Hippocampal formation (tissue), 2 donors: ENCODE data around the gene ZG16.
"Not testable (repeated sequence)": the region's sequence is repeated elsewhere in the genome, so short reads cannot be mapped to it uniquely, and the experiment has no call there.

Experiments used
- DNase-seq, 2 donors: peaks; one replicate each; lab custom pipeline; 2025; lab: John Stamatoyannopoulos, UW

Gene ZG16

DNA sequence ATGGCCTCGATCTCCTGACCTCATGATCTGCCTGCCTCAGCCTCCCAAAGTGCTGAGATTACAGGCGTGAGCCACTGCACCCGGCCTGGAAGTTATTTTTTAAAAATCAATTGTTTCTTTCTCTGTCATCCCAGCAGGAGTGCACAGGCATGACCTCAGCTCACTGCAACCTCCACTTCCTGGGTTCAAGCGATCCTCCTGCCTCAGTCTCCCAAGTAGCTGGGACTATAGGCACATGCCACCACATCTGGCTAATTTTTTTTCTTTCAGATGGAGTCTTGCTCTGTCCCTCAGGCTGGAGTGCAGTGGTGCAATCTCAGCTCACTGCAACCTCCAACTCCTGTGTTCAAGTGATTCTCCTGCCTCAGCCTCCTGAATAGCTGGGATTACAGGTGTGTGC lies 9.1 kb downstream of the ZG16 start:
- DNase-seq = not testable (repeated sequence)

DNA sequence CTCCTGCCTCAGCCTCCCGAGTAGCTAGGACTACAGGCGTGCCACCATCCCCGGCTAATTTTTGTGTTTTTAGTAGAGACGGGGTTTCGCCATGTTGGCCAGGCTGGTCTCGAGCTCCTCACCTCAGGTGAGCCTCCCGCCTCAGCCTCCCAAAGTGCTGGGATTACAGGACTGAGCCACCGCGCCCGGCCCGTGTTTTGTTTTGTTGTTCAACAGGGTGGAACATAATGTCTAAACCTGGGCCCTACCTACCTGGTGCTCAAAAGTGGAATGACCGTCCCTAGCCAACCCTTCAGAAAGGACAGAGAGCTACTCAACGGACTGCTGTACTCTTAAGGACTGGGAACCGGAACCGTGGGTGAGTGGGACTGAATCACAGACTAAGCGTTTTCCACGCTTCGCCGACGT lies 11.7 kb downstream of the ZG16 start:
- no peak for DNase-seq

DNA sequence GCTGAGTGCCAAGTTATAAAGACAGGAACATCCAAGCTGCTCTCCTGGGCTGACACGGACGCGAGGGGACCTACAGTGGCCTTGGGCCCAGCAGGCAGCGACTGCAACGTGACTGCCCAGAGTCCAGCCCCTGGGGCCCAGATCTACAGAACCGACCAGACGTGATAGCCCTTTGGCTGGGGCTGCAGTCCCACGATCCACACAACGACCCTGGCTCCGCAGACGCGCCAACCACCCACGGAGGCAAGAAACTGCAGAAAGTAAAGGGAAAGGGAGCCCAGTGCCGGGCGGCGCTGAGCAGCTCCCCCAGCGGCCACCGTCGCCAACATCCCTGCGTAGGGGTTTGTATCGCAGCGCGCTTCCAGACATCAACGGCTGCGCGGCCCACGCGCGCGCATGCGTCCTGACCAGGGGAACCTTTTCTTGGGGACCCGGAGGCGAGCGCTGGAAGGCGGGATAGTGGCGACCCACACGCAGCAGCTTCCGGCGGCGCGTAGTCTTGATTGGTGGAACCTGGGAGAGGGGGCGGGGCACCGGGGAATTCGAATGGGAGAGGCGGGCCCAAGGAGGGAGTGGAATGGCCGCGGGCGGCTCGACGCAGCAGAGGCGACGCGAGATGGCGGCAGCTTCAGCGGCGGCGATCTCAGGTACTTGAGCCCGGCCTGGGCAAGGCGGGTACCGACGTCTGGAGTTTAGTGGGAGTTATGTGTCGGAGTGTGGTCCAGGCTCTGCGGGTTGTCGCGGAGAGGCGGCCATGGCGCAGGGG lies 12.3 kb downstream of the ZG16 start, which contains the start of gene KIF22:
Gene KIF22 (plus strand): TSS at position 569 of the 766 bp plus-strand sequence. CDS start 9 bp downstream, at position 578.
- peak; percentile 97 to 99 for DNase-seq

DNA sequence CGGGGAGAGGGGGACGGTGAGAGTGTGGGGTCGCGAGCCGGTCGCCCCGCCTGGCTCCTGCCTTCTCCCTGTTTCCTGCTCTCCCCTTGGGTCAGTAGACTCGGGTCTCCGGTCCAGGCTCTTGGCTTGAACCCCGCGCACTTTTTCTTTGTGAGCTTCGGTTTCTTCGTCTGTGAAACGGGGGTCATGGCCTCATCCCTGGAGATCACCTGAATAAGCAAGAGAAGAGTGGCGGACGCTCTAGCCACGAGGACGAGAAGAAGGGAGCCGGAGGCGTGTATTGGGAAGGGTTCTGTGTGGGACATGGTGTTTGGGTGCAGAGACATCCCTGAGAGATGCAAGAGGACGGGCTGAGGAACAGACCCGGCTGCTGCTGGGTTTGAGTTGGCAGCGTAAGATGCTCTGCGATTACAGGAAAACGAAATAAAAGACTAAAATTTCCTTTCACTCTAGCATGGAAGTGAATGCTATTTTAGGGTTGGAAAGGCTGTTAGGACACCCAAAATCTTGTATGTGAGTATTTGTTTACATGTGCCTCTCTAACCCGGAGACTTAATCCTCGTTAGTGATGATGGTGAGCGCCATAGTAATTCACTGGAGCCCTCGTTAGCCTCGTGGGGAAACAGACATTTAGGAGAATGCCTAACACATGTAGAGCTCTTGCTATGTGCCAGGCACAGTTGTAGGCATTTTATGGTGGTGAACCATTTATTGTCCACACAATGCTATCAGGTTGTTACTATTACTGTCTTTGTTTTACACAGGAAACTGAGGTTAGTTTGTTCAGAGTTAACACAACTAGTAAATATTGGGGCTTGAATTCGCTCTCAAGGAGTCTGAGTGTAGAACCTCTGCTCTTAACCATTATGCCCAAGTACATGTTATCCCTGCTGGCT lies 13.1 kb downstream of the ZG16 start:
- DNase-seq = no peak

DNA sequence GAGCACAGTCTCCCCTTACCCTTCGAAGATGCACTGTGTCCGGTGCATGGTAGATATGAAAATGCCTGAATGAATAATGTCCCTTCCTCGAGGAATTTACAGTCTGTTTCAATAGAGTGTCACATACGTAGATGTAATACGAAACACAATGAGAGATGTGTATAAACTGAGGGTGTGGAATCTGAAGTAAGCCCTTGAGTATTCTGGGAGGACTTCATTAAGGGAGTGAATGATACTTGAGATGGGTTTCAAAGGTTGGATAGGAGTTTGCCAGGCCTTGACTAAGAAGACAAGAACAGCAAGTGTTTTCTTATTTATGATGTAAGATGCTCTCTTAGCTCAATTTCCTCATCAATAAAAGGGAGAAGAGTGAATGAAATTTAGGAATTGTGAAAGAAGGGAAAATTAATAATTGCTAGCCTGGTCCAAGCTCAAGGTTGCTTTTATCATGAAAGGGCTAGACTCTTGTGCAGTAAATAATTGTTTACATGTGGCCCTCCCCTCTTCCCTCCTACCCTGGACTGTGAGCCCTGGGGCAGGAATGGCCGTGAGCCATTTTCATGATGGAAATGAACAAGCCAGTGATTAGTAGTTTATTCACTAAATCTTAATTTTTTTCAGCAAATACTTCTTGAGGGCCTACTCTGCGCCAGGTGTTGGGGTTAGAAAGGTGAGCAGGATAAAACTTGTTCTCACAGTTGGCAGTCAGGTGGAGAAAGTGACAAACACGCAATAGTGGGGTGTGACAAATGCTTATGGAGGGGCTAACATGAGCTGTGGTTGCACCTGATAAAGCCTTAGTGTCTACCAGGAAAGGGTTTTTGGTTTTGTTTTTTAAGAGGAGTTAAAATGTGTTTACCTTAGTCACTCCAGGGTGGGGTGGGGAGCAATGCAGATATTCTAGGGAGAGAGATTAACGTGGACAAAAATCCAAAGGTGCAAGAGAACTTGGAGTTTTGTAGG lies 14.1 kb downstream of the ZG16 start:
- DNase-seq = no peak

DNA sequence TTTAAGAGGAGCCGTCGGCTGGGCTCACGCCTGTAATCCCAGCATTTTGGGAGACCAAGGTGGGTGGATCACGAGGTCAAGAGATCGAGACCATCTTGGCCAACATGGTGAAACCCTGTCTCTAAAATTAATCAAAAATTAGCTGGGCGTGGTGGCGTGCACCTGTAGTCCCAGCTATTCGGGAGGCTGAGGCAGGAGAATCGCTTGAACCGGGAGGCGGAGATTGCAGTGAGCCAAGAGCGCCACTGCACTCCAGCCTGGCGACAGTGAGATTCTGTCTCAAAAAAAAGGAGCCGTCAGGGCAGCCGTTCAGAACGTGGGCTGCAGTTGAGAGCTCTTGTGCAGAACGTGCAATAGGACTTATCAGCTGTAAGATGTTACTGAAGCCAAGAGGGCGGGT lies 15.1 kb downstream of the ZG16 start:
- DNase-seq = not testable (repeated sequence)

DNA sequence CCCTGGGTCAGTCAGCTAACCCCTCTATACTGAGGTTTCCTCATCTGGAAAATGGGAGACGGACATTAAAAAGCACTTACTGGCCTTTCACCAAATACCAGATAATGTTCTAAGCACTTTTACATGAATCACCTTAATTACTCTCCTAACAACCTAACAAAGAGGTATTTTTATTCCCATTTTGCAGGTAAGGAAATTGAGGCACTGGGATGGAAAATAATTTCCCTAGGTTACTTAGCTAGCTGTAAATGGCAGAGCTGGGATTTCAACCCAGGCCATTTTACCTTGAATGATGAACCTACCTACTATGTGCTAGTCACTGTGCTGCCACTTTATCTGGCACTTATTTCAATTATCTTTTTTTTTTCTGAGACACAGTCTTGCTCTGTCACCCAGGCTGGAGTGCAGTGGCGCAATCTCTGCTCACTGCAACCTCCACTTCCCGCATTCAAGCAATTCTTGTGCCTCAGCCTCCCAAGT lies 16.2 kb downstream of the ZG16 start:
- no peak for DNase-seq

DNA sequence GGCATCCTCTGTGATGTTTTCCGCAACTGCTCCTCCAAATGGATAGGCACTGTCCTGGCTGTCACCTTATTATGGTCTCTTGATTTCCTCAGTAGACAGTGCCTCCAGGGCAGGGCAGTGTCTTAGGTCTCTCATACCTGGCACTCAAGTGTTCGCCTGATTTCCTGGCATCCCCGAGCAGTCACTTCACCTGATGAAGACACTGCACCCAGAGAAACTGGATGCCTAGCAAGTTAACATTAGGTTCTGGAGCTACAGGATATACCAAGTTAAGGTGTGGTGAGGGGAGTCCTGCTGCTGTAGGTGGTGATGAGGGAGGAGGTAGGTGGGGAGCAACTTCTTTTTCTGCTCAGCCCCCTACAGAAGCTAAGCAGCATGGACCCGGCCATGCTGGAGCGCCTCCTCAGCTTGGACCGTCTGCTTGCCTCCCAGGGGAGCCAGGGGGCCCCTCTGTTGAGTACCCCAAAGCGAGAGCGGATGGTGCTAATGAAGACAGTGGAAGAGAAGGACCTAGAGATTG lies 24.4 kb downstream of the ZG16 start:
- no peak for DNase-seq

DNA sequence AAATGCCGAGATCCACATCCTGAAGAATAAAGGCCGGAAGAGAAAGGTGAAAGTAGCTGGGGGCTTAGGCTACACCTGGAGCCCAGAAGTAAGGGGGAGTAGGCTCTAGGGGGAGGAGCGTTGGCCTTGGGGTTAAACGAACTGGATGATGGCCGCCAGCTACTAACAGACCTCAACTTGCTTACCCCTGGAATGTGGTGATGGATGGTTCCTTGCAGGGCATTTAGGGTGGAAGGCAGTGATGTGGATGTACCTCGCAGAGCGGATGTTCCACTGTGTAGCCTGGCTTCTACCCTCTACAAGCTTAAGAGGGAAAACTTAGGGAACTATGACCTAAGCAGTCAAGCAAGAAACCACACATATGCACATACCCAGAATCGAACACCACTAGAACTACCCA lies 26.0 kb downstream of the ZG16 start:
- no peak for DNase-seq

DNA sequence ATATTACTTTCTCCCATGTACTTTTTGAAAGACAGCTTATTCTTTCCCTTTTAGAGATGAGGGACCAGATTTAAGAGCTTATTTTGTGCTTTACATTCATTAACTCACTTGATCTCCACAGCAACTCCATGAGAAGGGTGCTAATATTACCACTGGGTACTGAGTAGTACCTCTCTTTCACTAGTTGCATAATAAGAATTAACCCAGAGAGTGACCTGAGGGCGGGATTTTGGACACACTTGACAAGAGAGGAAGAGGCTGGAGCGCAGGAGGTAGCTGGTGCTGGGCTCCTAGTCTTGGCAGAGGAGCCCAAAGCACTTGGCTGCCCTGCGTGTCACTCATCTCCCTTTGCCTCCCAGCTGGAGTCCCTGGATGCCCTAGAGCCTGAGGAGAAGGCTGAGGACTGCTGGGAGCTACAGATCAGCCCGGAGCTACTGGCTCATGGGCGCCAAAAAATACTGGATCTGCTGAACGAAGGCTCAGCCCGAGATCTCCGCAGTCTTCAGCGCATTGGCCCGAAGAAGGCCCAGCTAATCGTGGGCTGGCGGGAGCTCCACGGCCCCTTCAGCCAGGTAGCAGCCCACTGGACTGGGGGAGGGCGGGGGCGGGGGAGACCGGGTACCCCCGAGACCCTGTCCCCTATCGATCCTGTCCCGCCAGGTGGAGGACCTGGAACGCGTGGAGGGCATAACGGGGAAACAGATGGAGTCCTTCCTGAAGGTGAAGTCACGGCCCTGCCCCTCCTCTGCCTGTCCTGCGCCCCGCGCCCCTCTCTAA lies 26.6 kb downstream of the ZG16 start:
- peak in 1 of 2 donors; percentile 44 for DNase-seq

DNA sequence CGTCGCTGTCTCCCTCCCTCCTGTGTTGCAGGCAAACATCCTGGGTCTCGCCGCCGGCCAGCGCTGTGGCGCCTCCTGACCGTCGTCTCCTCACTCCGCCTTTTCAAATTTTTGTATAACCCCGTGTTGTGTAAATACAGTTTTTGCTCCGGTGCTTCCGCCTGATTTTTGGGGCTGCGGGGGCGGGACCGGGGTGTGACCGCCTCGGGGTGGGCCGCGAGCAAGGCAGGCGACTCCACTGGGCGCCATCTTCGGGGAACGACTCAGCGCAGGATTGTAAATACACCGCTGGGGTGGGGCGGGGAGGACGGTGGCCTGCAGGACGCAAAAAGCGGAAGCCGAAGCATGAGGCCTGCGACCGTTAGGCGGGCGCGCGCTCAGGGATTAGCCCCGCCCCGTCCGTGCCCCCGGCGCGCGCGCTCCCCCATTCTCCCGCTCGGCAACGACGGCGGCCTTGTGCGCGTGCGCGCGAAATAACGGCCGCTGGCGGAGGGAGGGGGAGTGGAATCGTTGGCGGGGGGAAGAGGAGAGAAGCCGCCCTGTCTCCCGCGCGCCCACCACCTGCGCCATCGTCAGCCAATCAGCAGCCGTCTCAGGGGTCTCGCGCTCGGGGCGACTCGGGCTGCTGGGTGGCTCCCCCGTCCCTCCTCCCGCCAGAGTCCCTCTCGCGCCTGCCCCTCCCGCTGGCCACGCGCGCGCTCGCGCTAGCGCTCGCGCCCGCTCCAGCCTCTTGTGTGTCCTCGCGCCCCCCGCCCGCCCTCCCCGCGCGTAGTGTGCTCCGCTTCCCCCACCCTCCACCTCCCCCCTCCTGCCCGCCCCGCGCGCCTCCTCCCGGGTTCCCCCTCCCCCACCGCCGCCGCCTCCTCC lies 27.4 kb downstream of the ZG16 start:
- peak; percentile 94 to 95 for DNase-seq

DNA sequence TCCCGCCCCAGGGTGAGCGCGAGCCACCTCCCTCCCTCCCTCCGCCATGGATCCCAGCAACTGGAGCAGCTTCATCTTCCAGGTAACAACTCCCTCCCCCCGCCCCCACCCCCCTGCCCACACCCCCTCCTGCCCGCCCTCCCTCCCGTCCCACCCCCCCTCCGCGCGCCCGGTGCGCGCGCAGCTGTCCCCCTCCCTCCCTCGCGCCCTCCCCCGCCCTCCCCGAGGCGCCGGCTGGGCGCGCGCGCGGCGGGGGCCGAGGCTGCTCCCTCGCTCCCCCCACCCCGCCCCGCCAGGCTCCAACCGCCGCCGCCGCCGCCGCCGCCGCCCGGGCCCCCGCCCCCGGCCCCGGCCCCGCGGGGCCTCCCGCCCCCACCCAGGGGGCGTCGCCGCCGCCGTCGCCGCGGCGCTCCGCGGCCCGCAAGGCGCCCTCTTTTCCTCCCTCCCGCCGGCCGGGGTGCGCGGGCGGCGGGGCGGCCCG lies 28.1 kb downstream of the ZG16 start, which contains the start of gene MAZ:
Gene MAZ (plus strand): TSS at position 431 of the 481 bp plus-strand sequence. CDS start 173 bp downstream, outside the sequence.
- DNase-seq = no peak

DNA sequence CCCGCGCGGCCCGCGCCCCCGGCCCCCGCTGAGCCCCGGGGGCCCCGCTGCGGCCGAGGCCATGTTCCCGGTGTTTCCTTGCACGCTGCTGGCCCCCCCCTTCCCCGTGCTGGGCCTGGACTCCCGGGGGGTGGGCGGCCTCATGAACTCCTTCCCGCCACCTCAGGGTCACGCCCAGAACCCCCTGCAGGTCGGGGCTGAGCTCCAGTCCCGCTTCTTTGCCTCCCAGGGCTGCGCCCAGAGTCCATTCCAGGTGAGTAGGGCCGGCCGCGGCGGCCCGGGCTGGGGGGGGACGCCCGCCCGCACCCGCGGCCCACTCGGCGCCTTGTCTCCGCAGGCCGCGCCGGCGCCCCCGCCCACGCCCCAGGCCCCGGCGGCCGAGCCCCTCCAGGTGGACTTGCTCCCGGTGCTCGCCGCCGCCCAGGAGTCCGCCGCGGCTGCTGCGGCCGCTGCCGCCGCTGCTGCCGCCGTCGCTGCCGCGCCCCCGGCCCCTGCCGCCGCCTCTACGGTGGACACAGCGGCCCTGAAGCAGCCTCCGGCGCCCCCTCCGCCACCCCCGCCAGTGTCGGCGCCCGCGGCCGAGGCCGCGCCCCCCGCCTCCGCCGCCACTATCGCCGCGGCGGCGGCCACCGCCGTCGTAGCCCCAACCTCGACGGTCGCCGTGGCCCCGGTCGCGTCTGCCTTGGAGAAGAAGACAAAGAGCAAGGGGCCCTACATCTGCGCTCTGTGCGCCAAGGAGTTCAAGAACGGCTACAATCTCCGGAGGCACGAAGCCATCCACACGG lies 28.8 kb downstream of the ZG16 start:
- DNase-seq = peak in 1 of 2 donors; percentile 25

DNA sequence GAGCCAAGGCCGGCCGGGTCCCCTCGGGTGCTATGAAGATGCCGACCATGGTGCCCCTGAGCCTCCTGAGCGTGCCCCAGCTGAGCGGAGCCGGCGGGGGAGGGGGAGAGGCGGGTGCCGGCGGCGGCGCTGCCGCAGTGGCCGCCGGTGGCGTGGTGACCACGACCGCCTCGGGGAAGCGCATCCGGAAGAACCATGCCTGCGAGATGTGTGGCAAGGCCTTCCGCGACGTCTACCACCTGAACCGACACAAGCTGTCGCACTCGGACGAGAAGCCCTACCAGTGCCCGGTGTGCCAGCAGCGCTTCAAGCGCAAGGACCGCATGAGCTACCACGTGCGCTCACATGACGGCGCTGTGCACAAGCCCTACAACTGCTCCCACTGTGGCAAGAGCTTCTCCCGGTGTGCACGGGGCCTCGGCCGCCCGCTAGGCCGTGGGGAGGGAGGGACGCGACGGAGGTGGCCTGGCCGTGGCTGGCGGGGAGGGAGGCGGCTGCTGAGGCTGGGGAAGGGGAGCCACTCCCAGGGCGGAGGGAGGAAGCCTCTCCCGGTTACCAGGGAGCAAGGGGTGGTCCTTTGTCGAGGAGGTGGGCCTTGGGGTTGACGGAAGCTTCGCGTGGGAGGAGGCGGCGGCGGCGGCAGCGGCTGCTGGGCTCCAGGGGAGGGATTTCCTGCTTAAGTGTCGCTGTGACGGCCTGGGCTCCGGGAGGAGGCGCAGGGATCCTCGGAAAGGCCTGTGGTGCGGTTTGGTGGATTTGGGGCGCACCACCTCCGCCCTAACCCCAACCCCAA lies 29.6 kb downstream of the ZG16 start:
- DNase-seq = peak; percentile 76 to 87

DNA sequence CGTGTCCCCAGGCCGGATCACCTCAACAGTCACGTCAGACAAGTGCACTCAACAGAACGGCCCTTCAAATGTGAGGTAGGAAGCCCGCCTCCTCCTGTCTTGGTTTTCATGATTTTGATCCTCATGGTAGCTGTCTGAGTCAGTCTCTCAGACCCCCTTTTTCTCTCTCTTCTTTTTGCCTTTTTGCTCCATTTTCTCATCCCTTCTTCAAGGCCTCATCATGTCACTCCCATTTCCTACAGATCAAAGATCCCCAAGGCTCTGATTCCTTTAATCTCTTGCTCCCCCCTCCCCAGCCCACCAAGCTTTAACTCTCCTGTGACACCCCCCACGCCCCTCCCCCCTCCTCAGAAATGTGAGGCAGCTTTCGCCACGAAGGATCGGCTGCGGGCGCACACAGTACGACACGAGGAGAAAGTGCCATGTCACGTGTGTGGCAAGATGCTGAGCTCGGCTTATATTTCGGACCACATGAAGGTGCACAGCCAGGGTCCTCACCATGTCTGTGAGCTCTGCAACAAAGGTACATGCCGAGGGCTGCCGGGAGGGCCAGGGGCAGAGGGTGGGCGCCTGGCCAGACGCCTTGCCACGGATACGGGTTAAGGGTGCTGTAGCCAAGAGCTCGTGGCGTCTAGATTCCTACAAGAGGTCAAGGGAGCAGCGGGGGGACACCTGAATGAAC lies 30.3 kb downstream of the ZG16 start:
- DNase-seq = no peak

DNA sequence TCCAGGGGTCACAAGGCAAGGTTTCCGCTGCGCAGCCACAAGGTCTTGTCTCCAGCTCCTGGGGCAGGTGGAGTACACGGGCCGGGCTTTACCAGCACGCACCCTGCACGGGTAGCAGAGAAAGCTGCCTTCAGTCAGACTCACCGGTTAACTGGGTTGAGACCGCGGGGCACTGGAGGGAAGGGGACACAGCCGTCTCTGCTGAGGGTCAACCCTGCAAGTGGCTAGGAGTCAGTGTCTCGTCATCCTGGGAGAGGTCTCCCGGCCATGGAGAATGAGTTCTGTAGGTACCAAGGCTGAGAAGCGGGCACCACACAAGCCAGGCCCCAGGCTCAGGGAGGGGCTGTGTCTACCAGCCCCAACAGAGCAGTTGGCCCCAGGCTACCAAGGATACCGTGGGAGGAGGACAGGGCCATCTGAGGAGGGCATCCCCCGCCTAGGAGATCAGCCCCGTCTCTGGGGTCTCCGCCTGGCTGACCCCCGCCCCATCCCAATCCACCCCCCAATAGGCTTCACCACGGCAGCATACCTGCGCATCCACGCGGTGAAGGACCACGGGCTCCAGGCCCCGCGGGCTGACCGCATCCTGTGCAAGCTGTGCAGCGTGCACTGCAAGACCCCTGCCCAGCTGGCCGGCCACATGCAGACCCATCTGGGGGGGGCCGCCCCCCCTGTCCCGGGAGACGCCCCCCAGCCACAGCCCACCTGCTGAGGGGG lies 31.1 kb downstream of the ZG16 start:
- DNase-seq = no peak
